Stimulated activated CD4-positive, alpha-beta T cell treated with anti-CD3 and anti-CD28 coated beads, Interleukin-1b, Interleukin-23, amount 100 ng/mL, for 1 hour (primary cell): ENCODE data around the gene PDE1C.

Experiments used
- DNase-seq, 2 donors: peaks; one replicate each; pipeline ENCODE4 v3.0.0-alpha.2; 2020; ENCODE audit warnings: low read depth in 2 of 2

PDE1C gene

GRCh38 chr7:31939076-31939475 is 131.1 kb downstream of the PDE1C start:
- no peak for DNase-seq

GRCh38 chr7:31938650-31939049 is 131.6 kb downstream of the PDE1C start:
- no peak for DNase-seq

- DNase-seq = no peak
Measured at GRCh38 chr7:31937982-31938381, 132.2 kb downstream of the PDE1C start.

- no peak for DNase-seq
Measured at GRCh38 chr7:31935124-31936054, 134.8 kb downstream of the PDE1C start.

- DNase-seq = no peak
Measured at GRCh38 chr7:31934551-31934950, 135.7 kb downstream of the PDE1C start.

- DNase-seq = no peak
Measured at GRCh38 chr7:31933481-31933880, 136.7 kb downstream of the PDE1C start.

GRCh38 chr7:31926991-31927584 is 143.1 kb downstream of the PDE1C start:
- DNase-seq = no peak

GRCh38 chr7:31925753-31926454 is 144.3 kb downstream of the PDE1C start:
- DNase-seq = no peak

GRCh38 chr7:31924251-31924650 is 146.0 kb downstream of the PDE1C start:
- DNase-seq = no peak

- DNase-seq = no peak
Measured at GRCh38 chr7:31922848-31923247, 147.4 kb downstream of the PDE1C start.

- DNase-seq = no peak
Measured at GRCh38 chr7:31921047-31921446, 149.2 kb downstream of the PDE1C start.

- DNase-seq = no peak
Measured at GRCh38 chr7:31919678-31920369, 150.4 kb downstream of the PDE1C start.

- DNase-seq = no peak
Measured at GRCh38 chr7:31918706-31919393, 151.4 kb downstream of the PDE1C start.

- DNase-seq = no peak
Measured at GRCh38 chr7:31917256-31917655, 153.0 kb downstream of the PDE1C start.

GRCh38 chr7:31910191-31910590 is 160.0 kb downstream of the PDE1C start:
- DNase-seq = no peak

GRCh38 chr7:31906479-31907171 is 163.6 kb downstream of the PDE1C start:
- no peak for DNase-seq

GRCh38 chr7:31903962-31904361 is 166.2 kb downstream of the PDE1C start:
- DNase-seq = no peak

- DNase-seq = no peak
Measured at GRCh38 chr7:31899356-31899927, 170.8 kb downstream of the PDE1C start.

GRCh38 chr7:31896925-31897324 is 173.3 kb downstream of the PDE1C start:
- no peak for DNase-seq

- no peak for DNase-seq
Measured at GRCh38 chr7:31894308-31894707, 175.9 kb downstream of the PDE1C start.
